Astrocyte (in vitro differentiated cells and primary cell): ENCODE measurements around the gene TSHB. TPM values are rescaled to one million over a fixed set of nuclear protein-coding genes. Genes with fewer than 3 reads are reported as not detected.

Experiments used
- DNase-seq: peaks from one replicate; pipeline ENCODE4 v3.0.0-alpha.2; 2010; ENCODE audit warnings: low read depth
- FAIRE-seq: peaks from 2 replicates; lab custom pipeline; 2011; peaks lifted over from hg19 to GRCh38; lab: Jason Lieb, UNC
- H2AFZ ChIP-seq: 2 replicates; pipeline ENCODE4 v1.6.0; 2012; ENCODE audit warnings: low read depth, low read length, inconsistent platforms
- H3K27ac ChIP-seq: 2 replicates; pipeline ENCODE4 v1.5.1; 2011; ENCODE audit warnings: low read depth, low read length, inconsistent platforms
- H3K27me3 ChIP-seq: 2 replicates; pipeline ENCODE4 v1.6.0; 2011; ENCODE audit warnings: low read length, inconsistent platforms; ENCODE audit not compliant: insufficient read depth
- H3K36me3 ChIP-seq: 2 replicates; pipeline ENCODE4 v1.5.1; 2011; ENCODE audit warnings: low read length, inconsistent platforms; ENCODE audit not compliant: insufficient read depth
- H3K4me1 ChIP-seq: 2 replicates; pipeline ENCODE4 v1.5.1; 2011; ENCODE audit warnings: low read length, inconsistent platforms; ENCODE audit not compliant: insufficient read depth
- H3K4me2 ChIP-seq: 2 replicates; pipeline ENCODE4 v1.6.0; 2012; ENCODE audit warnings: low read length, inconsistent platforms
- H3K4me3 ChIP-seq: 2 replicates; pipeline ENCODE4 v1.5.1; 2011; ENCODE audit warnings: low read depth, mild to moderate bottlenecking, low read length, inconsistent platforms; ENCODE audit not compliant: insufficient read depth
- H3K79me2 ChIP-seq: 2 replicates; pipeline ENCODE4 v1.6.0; 2012; ENCODE audit warnings: mild to moderate bottlenecking, low read length, inconsistent platforms; ENCODE audit not compliant: insufficient read depth
- H3K9ac ChIP-seq: 2 replicates; pipeline ENCODE4 v1.6.0; 2012; ENCODE audit warnings: mild to moderate bottlenecking, low read length, inconsistent platforms
- H3K9me3 ChIP-seq: 2 replicates; pipeline ENCODE4 v1.5.1; 2012; ENCODE audit warnings: low read depth, mild to moderate bottlenecking, low read length, inconsistent platforms; ENCODE audit not compliant: insufficient read depth
- H4K20me1 ChIP-seq: 2 replicates; pipeline ENCODE4 v1.6.0; 2012; ENCODE audit warnings: low read length, inconsistent platforms; ENCODE audit not compliant: insufficient read depth
- H3K27ac Mint-ChIP-seq: one replicate; pipeline ENCODE4 v1.8.0; 2021; ENCODE audit warnings: mild to moderate bottlenecking, mixed read lengths; ENCODE audit not compliant: unreplicated experiment
- H3K27me3 Mint-ChIP-seq: one replicate; pipeline ENCODE4 v1.8.0; 2021; ENCODE audit warnings: low read depth, mixed read lengths; ENCODE audit not compliant: unreplicated experiment
- H3K36me3 Mint-ChIP-seq: one replicate; pipeline ENCODE4 v1.8.0; 2021; ENCODE audit warnings: low read depth, mixed read lengths; ENCODE audit not compliant: unreplicated experiment
- H3K4me1 Mint-ChIP-seq: one replicate; pipeline ENCODE4 v1.8.0; 2021; ENCODE audit warnings: low read depth, mixed read lengths; ENCODE audit not compliant: unreplicated experiment
- H3K4me3 Mint-ChIP-seq: one replicate; pipeline ENCODE4 v1.8.0; 2021; ENCODE audit warnings: mild to moderate bottlenecking, moderate library complexity, mixed read lengths; ENCODE audit not compliant: unreplicated experiment
- H3K9me3 Mint-ChIP-seq: one replicate; pipeline ENCODE4 v1.8.0; 2021; ENCODE audit warnings: mild to moderate bottlenecking, mixed read lengths; ENCODE audit not compliant: unreplicated experiment
- CTCF ChIP-seq: IDR thresholded peaks from 2 replicates; pipeline ENCODE4 v1.5.1; 2011; ENCODE audit warnings: low read depth, mild to moderate bottlenecking, inconsistent platforms, low read length, moderate library complexity; ENCODE audit not compliant: insufficient read depth
- EZH2 ChIP-seq: IDR thresholded peaks from 2 replicates; pipeline ENCODE4 v1.6.1; 2012; ENCODE audit warnings: mild to moderate bottlenecking, low read length, inconsistent platforms; ENCODE audit not compliant: insufficient read depth
- total RNA-seq: library from RNA; stranded (reverse); gene quantifications from 2 replicates; pipeline ENCODE4 v1.2.1, GENCODE V29; 2021

Gene TSHB
- total RNA-seq, 1 donor from 2014 or later = not detected

DNA sequence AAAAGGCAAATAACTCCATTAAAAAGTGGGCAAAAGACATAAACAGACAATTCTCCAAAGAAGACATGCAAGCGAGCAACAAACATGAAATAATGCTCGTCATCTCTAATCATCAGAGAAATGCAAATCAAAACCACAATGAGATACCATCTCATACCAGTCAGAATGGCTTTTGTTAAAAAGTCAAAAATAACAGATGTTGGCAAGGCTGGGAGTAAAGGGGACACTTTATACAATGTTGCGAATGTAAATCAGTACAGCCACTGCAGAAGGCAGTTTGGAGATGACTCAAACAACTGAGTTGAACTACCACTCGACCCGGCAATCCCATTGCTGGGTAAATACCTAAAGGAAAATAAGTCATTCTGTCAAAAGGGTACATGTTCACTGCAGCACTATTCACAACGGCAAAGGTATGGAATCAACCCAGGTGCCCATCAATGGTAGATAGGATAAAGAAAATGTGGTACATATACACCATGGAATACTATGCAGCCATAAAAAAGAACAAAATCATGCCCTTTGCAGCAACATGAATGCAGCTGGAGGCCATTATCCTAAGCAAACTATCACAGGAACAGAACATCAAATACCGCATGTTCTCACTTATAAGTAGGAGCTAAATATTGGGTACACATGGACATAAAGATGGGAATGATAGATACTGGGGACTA lies 33.7 kb downstream of the TSHB start:
- peak overlapping the region; percentile 91 for H3K27ac ChIP-seq

GRCh38 chr1:115064461-115064860 lies 34.8 kb downstream of the TSHB start:
- no peaks in the 10 kb centered on the region for H4K20me1 ChIP-seq
- H3K9me3 Mint-ChIP-seq = peaks cover 2% of the 10 kb centered on the region
- H3K27ac ChIP-seq = peak overlapping the region; percentile 24
- no peak overlapping the region for H2AFZ ChIP-seq
- no peaks in the 10 kb centered on the region for H3K27me3 ChIP-seq
- peak overlapping the region; percentile 8 for H3K4me2 ChIP-seq
- H3K36me3 ChIP-seq = no peaks in the 10 kb centered on the region
- H3K4me1 ChIP-seq = peaks cover 43% of the 10 kb centered on the region
- H3K9ac ChIP-seq = no peak overlapping the region
- DNase-seq (no peak), FAIRE-seq (no peak)
- peaks cover 42% of the 10 kb centered on the region for H3K4me1 Mint-ChIP-seq
- no peak overlapping the region for H3K4me3 Mint-ChIP-seq
- no peak overlapping the region for H3K27ac Mint-ChIP-seq
- H3K4me3 ChIP-seq = no peak overlapping the region
- TF ChIP-seq CTCF = no peak
- TF ChIP-seq EZH2 = no peak
- no peaks in the 10 kb centered on the region for H3K9me3 ChIP-seq
- peaks cover 7% of the 10 kb centered on the region for H3K36me3 Mint-ChIP-seq
- no peaks in the 10 kb centered on the region for H3K79me2 ChIP-seq
- H3K27me3 Mint-ChIP-seq = no peaks in the 10 kb centered on the region

More for the DNA sequence above, 33.7 kb downstream of the TSHB start:
- H4K20me1 ChIP-seq = no peaks in the 10 kb centered on the region
- DNase-seq = peak; percentile 76
- no peaks in the 10 kb centered on the region for H3K27me3 ChIP-seq
- peaks cover 2% of the 10 kb centered on the region for H3K9me3 Mint-ChIP-seq
- peak overlapping the region; percentile 56 for H3K4me2 ChIP-seq
- peaks cover 36% of the 10 kb centered on the region for H3K4me1 ChIP-seq
- H3K9me3 ChIP-seq = no peaks in the 10 kb centered on the region
- no peaks in the 10 kb centered on the region for H3K79me2 ChIP-seq
- no peaks in the 10 kb centered on the region for H3K36me3 ChIP-seq
- H3K9ac ChIP-seq = peak overlapping the region; percentile 56
- peaks cover 36% of the 10 kb centered on the region for H3K4me1 Mint-ChIP-seq
- no peak overlapping the region for H3K4me3 Mint-ChIP-seq
- peaks cover 9% of the 10 kb centered on the region for H3K36me3 Mint-ChIP-seq
- no peak overlapping the region for H2AFZ ChIP-seq
- FAIRE-seq = no peak
- TF ChIP-seq EZH2 (no peak), CTCF (no peak)
- H3K27me3 Mint-ChIP-seq = no peaks in the 10 kb centered on the region
- H3K4me3 ChIP-seq = no peak overlapping the region
- H3K27ac Mint-ChIP-seq = no peak overlapping the region

DNA sequence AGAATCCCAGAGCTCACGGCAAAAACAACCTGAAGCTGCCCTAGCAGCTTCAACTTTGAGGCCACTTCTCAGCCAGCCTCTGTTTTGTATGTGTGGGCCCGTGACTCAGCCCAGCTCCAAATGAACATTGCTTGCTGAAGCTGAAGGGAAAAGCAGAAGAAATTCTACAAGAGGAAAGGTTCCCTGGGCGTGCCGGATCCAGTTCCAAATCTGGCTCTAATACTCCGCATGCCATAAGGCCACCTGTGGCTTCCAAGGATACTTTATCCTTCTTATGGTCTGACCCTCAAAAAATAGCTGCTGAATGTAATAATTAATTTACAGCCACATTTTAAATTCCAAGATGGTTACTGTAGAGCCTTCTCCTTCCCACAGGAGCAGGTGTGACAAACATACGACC lies 35.4 kb downstream of the TSHB start:
- peaks cover 48% of the 10 kb centered on the region for H3K4me1 Mint-ChIP-seq
- H3K9me3 Mint-ChIP-seq = peaks cover 2% of the 10 kb centered on the region
- no peaks in the 10 kb centered on the region for H3K36me3 ChIP-seq
- H3K27ac ChIP-seq = peak overlapping the region; percentile 24
- H3K4me3 Mint-ChIP-seq = no peak overlapping the region
- peaks cover 7% of the 10 kb centered on the region for H3K36me3 Mint-ChIP-seq
- FAIRE-seq (no peak), DNase-seq (peak; percentile 59)
- H3K9ac ChIP-seq = no peak overlapping the region
- H3K4me1 ChIP-seq = peaks cover 49% of the 10 kb centered on the region
- TF ChIP-seq EZH2 (no peak), CTCF (no peak)
- no peaks in the 10 kb centered on the region for H3K27me3 Mint-ChIP-seq
- no peak overlapping the region for H3K27ac Mint-ChIP-seq
- no peak overlapping the region for H3K4me3 ChIP-seq
- H3K9me3 ChIP-seq = no peaks in the 10 kb centered on the region
- H3K4me2 ChIP-seq = peak overlapping the region; percentile 8
- no peaks in the 10 kb centered on the region for H4K20me1 ChIP-seq
- H3K79me2 ChIP-seq = no peaks in the 10 kb centered on the region
- H2AFZ ChIP-seq = no peak overlapping the region
- no peaks in the 10 kb centered on the region for H3K27me3 ChIP-seq
